ENCODE data around the gene HSPB3.

GRCh38 chr5:54469622-54470021 lies 14.1 kb downstream of the HSPB3 start:
- TF ChIP-seq ZFP3 (CRISPR knock-in tag; IDR thresholded peaks at IDR 0.05) (no peak), GLIS3 (CRISPR knock-in tag; IDR thresholded peaks at IDR 0.05) (no peak), ISL1 (CRISPR knock-in tag; IDR thresholded peaks at IDR 0.05) (no peak), POU6F1 (CRISPR knock-in tag; IDR thresholded peaks at IDR 0.05; ENCODE audit: borderline replicate concordance, low read depth) (no peak), ZFP30 (CRISPR knock-in tag; IDR thresholded peaks at IDR 0.05) (no peak)

Measured in SK-N-SH treated with all-trans-retinoic acid at 6 μM for 48 hours (cell line).